ENCODE results near the gene TVP23B.
"Not testable (repeated sequence)": the region's sequence is repeated elsewhere in the genome, so short reads cannot be mapped to it uniquely, and the experiment has no call there.

- TF ChIP-seq CTCF (IDR thresholded peaks at IDR 0.05); POLR2AphosphoS5 (IDR thresholded peaks at IDR 0.05; ENCODE audit: low read depth, low read length); REST (IDR thresholded peaks at IDR 0.05; ENCODE audit: insufficient read depth in 1 of 2, low read depth in 2 of 2, low read length in 1 of 2); SIN3A (IDR thresholded peaks at IDR 0.05; ENCODE audit: borderline replicate concordance, insufficient read depth, low read depth, low read length): not testable (repeated sequence)
Observed at GRCh38 chr17:18744726-18745125, 36.3 kb upstream of the TVP23B start.

Measured in Panc1 (cell line).